Measurements from ENCODE around the gene MARK2.
A peak's percentile ranks its signal among the peaks of the same experiment; 100 is the strongest.

MARK2 gene

DNA sequence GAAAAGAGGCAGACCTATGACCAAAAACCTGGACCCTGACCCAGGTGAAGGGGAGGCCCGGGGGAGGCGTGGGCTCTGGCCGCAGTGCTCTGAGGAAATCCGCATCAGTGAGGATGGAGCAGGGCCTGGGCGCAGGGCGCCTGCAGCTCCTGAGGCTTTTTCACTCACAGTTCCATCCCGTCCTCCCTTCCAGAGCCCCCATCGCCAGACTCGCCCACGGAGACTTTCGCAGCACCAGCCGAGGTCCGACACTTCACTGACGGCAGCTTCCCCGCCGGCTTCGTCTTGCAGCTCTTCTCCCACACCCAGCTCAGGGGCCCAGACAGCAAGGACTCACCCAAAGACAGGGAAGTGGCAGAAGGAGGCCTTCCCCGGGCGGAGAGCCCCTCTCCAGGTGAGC is 20.3 kb upstream of the MARK2 start:
- Mint-ChIP-seq H3K9me3 (no peaks in the 10 kb centered on the region), H3K4me3 (no peak overlapping the region), H3K27ac (no peak overlapping the region), H3K4me1 (peaks cover 22% of the 10 kb centered on the region), H3K27me3 (ENCODE audit: low read depth) (no peaks in the 10 kb centered on the region), H3K36me3 (ENCODE audit: low read depth) (peaks cover 75% of the 10 kb centered on the region)
- TF ChIP-seq, protein P1, sequence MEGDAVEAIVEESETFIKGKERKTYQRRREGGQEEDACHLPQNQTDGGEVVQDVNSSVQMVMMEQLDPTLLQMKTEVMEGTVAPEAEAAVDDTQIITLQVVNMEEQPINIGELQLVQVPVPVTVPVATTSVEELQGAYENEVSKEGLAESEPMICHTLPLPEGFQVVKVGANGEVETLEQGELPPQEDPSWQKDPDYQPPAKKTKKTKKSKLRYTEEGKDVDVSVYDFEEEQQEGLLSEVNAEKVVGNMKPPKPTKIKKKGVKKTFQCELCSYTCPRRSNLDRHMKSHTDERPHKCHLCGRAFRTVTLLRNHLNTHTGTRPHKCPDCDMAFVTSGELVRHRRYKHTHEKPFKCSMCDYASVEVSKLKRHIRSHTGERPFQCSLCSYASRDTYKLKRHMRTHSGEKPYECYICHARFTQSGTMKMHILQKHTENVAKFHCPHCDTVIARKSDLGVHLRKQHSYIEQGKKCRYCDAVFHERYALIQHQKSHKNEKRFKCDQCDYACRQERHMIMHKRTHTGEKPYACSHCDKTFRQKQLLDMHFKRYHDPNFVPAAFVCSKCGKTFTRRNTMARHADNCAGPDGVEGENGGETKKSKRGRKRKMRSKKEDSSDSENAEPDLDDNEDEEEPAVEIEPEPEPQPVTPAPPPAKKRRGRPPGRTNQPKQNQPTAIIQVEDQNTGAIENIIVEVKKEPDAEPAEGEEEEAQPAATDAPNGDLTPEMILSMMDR (IDR thresholded peaks at IDR 0.05; ENCODE audit: unreplicated experiment in 3 of 3) = no peak

DNA sequence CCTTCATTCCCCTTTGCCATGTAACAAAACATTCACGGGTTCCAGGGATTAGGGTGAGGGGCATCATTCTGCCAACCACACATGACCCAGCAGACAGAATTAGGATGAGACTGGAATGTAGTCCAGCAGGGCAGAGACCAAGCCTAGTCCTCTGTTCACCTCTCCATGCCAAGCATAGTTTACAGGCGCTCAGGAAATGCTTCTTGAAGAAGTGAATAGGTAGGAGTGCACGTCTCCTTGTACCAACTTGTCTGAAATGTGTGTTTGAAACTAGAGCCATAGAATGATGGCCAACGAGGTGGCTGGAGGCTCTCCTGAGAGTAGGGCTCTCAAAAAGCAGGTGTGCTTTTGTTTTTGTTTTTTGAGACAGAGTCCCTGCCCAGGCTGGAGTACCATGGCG is 17.5 kb upstream of the MARK2 start:
- no peak overlapping the region for H3K4me3 Mint-ChIP-seq
- H3K4me1 Mint-ChIP-seq = peaks cover under 1% of the 10 kb centered on the region
- H3K36me3 Mint-ChIP-seq (ENCODE audit: low read depth) = peaks cover 84% of the 10 kb centered on the region
- H3K9me3 Mint-ChIP-seq = no peaks in the 10 kb centered on the region
- no peak overlapping the region for H3K27ac Mint-ChIP-seq
- no peaks in the 10 kb centered on the region for H3K27me3 Mint-ChIP-seq (ENCODE audit: low read depth)
- TF ChIP-seq, protein P1 (IDR thresholded peaks at IDR 0.05; ENCODE audit: unreplicated experiment in 3 of 3) = no peak

DNA sequence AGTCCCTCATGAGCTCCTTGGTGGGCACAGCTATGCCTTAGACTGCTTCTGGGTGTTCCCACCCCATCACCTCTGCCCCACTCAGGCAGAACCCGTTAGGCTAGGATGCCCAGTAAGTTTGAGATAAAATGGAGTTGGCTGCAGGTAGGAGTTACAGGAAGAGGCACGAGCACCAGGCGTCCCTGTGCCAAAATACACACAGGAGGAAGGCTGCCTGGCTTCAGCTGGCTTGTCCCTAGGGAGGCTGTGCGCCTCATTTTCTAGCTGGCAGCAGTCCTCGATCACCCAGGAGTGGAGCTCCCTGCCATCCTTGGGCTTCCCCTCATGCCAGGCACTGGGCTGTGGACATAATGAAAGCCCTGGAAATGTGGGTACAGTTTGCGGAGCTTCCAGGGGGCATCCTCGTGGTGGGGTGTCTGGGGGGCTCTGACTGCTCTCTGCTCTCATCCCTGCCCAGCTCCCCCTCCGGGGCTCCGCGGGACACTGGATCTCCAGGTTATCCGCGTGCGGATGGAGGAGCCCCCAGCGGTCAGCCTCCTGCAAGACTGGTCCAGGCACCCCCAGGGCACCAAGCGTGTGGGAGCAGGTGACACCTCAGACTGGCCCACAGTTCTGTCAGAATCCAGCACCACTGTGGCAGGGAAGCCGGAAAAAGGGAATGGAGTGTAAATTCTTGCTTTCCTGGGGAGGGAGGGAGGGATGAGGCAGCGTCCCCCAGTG is 12.3 kb upstream of the MARK2 start:
- Mint-ChIP-seq H3K4me3 (no peak overlapping the region), H3K36me3 (ENCODE audit: low read depth) (peaks cover 53% of the 10 kb centered on the region), H3K27ac (no peak overlapping the region), H3K9me3 (no peaks in the 10 kb centered on the region), H3K27me3 (ENCODE audit: low read depth) (no peaks in the 10 kb centered on the region), H3K4me1 (no peaks in the 10 kb centered on the region)
- TF ChIP-seq, protein P1 (IDR thresholded peaks at IDR 0.05; ENCODE audit: unreplicated experiment in 3 of 3) = no peak

DNA sequence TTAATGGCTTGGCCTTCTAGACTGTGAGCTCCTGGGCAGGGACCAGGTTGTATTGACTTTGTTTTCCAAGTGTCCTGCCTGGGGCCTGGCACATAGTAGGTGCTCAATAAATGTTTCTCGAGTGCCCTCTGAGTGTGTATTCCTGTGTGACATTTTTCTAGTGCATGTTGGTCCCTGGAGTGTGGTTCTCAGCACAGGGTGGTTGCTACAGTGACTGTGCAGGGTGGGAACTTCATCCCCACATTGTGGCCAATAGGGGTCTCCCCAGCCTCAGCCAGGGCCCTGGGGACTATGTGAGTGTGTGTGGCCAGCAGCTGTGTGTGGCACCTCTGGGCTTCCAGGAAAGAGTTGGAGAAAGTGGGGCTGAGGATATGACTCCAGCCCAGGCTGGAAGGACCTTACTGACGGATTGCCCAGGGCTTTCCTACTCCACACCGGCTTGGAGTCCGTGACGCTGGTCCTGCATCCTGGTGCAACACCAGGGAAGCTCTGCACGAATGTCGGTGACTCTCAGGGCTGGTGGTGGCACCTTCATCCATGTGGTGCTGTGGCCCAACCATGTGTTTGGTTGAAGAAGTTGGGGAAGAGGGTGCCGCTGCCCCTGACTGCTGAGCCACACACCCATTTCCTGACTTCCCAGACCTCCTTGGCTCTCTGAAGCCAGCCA is 9.0 kb upstream of the MARK2 start:
- H3K9me3 Mint-ChIP-seq = no peaks in the 10 kb centered on the region
- TF ChIP-seq, protein P1 (IDR thresholded peaks at IDR 0.05; ENCODE audit: unreplicated experiment in 3 of 3) = peak; percentile 15 to 36 (median 26)
- H3K36me3 Mint-ChIP-seq (ENCODE audit: low read depth) = peaks cover 23% of the 10 kb centered on the region
- H3K27ac Mint-ChIP-seq = no peak overlapping the region
- H3K4me1 Mint-ChIP-seq = no peaks in the 10 kb centered on the region
- no peaks in the 10 kb centered on the region for H3K27me3 Mint-ChIP-seq (ENCODE audit: low read depth)
- H3K4me3 Mint-ChIP-seq = no peak overlapping the region

DNA sequence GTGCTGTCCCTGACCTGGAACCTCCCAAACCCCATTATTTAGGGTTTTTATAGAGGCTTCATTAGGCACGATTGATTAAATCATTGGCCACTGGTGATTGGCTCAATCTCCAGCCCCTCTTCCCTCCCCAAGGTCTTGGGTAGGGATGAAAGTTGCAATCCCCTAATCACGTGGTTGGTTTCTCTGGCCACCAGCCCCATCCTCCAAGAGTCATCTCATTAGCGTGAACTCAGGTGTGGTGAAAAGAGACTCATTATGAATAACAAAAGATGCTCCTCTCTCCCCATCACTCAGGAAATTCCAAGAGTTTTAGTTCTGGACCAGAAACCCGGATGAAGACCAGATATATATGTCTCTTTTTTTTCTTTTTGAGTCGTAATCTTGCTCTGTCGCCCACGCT is 7.6 kb upstream of the MARK2 start:
- H3K27ac Mint-ChIP-seq = no peak overlapping the region
- no peaks in the 10 kb centered on the region for H3K9me3 Mint-ChIP-seq
- TF ChIP-seq, protein P1 (IDR thresholded peaks at IDR 0.05; ENCODE audit: unreplicated experiment in 3 of 3) = no peak
- H3K4me1 Mint-ChIP-seq = no peaks in the 10 kb centered on the region
- H3K4me3 Mint-ChIP-seq = no peak overlapping the region
- H3K27me3 Mint-ChIP-seq (ENCODE audit: low read depth) = no peaks in the 10 kb centered on the region
- H3K36me3 Mint-ChIP-seq (ENCODE audit: low read depth) = peaks cover 10% of the 10 kb centered on the region

DNA sequence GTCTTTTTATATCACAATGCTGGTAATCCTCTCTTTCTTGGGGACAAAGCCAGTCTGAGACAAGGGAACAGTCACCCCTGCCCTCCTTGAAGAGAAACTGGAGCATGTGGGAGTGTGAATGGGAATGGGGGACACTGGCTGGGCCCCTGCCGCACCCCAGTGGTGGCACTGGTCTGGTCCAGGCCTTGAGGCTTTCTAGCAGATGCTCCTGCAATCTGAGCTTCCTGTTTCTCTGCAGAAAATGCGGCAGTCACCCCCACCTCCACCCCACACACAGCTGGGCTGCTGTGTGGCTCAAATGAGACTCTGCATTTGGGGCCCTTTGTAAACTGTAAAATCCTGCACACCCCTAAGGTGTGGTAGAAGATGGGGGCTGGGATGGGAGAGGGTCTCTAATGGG is 6.6 kb upstream of the MARK2 start:
- H3K36me3 Mint-ChIP-seq (ENCODE audit: low read depth) = peaks cover 8% of the 10 kb centered on the region
- no peaks in the 10 kb centered on the region for H3K9me3 Mint-ChIP-seq
- H3K27me3 Mint-ChIP-seq (ENCODE audit: low read depth) = no peaks in the 10 kb centered on the region

More for the DNA sequence above, 6.6 kb upstream of the MARK2 start:
- Mint-ChIP-seq H3K27ac (no peak overlapping the region), H3K4me1 (peaks cover 3% of the 10 kb centered on the region), H3K4me3 (no peak overlapping the region)
- TF ChIP-seq, protein P1 (IDR thresholded peaks at IDR 0.05; ENCODE audit: unreplicated experiment in 3 of 3) = no peak

Measured in nephron (organoid).